ENCODE results near the gene CNBP.
"Not testable (repeated sequence)": the region's sequence is repeated elsewhere in the genome, so short reads cannot be mapped to it uniquely, and the experiment has no call there.

The CNBP gene

GRCh38 chr3:129180461-129180860, 3.2 kb downstream of the CNBP start:
- no peak for TF ChIP-seq CTCF (IDR thresholded peaks at IDR 0.05; ENCODE audit: insufficient read depth, low read length, missing control alignments)
- H3K4me3 ChIP-seq (ENCODE audit: low read depth, low read length), result no peak overlapping the region
- CTCF ChIA-PET, result interaction anchor here (1.4 to 6.3 kb wide), 4 partner anchors 12 to 210 kb away, joined by 5 to 48 read pairs (median 14); no protein-coding TSS in a partner anchor
- POLR2A ChIA-PET, result interaction anchor here (0.7 to 1.1 kb wide), 2 partner anchors 18 to 31 kb away, joined by 3 to 4 read pairs; no protein-coding TSS in a partner anchor
- no peak for DNase-seq (ENCODE audit: low read depth, low spot score)

- no peak for TF ChIP-seq CTCF (IDR thresholded peaks at IDR 0.05; ENCODE audit: insufficient read depth, low read length, missing control alignments)
- ChIA-PET POLR2A (no interaction called here), CTCF (interaction anchor here (1.2 to 3.9 kb wide), 3 partner anchors 9 to 69 kb away, joined by 3 to 14 read pairs (median 6); no protein-coding TSS in a partner anchor)
- no peak overlapping the region for H3K4me3 ChIP-seq (ENCODE audit: low read depth, low read length)
- DNase-seq (ENCODE audit: low read depth, low spot score), result no peak
Observed at GRCh38 chr3:129176051-129176450, 7.6 kb downstream of the CNBP start.

- no peak for DNase-seq (ENCODE audit: low read depth, low spot score)
- POLR2A ChIA-PET, result no interaction called here
- CTCF ChIA-PET, result no interaction called here
- H3K4me3 ChIP-seq (ENCODE audit: low read depth, low read length), result no peak overlapping the region
- no peak for TF ChIP-seq CTCF (IDR thresholded peaks at IDR 0.05; ENCODE audit: insufficient read depth, low read length, missing control alignments)
Observed at GRCh38 chr3:129173725-129174124, 10.0 kb downstream of the CNBP start.

- ChIA-PET CTCF (interaction anchor here (4.1 kb wide), 1 partner anchor 11 kb away, joined by 18 read pairs; no protein-coding TSS in a partner anchor), POLR2A (no interaction called here)
- TF ChIP-seq CTCF (IDR thresholded peaks at IDR 0.05; ENCODE audit: insufficient read depth, low read length, missing control alignments), result no peak
- no peak for DNase-seq (ENCODE audit: low read depth, low spot score)
- no peak overlapping the region for H3K4me3 ChIP-seq (ENCODE audit: low read depth, low read length)
Observed at GRCh38 chr3:129173206-129173605, 10.5 kb downstream of the CNBP start.

- ChIA-PET CTCF (interaction anchor here (0.6 to 7.3 kb wide), 4 partner anchors 10 to 112 kb away, joined by 3 to 65 read pairs (median 3); partner anchors contain the start of gene COPG1), POLR2A (interaction anchor here (0.9 kb wide), 1 partner anchor 17 kb away, joined by 3 read pairs; the partner anchor contains the start of gene CNBP)
- H3K4me3 ChIP-seq (ENCODE audit: low read depth, low read length), result no peak overlapping the region
- no peak for DNase-seq (ENCODE audit: low read depth, low spot score)
- no peak for TF ChIP-seq CTCF (IDR thresholded peaks at IDR 0.05; ENCODE audit: insufficient read depth, low read length, missing control alignments)
Observed at GRCh38 chr3:129166579-129167332, 16.9 kb downstream of the CNBP start.

GRCh38 chr3:129165594-129165993, 18.1 kb downstream of the CNBP start:
- POLR2A ChIA-PET; DNase-seq (ENCODE audit: low read depth, low spot score); H3K4me3 ChIP-seq (ENCODE audit: low read depth, low read length): not testable (repeated sequence)
- CTCF ChIA-PET, result interaction anchor here (7.3 kb wide), 1 partner anchor 80 kb away, joined by 65 read pairs; no protein-coding TSS in a partner anchor
